ENCODE measurements around the gene PPP1R9B. TPM values are rescaled to one million over a fixed set of nuclear protein-coding genes. Genes with fewer than 3 reads are reported as not detected.

The PPP1R9B gene
- total RNA-seq, 1 experiment from 2014 or later = 23.0 TPM

DNA sequence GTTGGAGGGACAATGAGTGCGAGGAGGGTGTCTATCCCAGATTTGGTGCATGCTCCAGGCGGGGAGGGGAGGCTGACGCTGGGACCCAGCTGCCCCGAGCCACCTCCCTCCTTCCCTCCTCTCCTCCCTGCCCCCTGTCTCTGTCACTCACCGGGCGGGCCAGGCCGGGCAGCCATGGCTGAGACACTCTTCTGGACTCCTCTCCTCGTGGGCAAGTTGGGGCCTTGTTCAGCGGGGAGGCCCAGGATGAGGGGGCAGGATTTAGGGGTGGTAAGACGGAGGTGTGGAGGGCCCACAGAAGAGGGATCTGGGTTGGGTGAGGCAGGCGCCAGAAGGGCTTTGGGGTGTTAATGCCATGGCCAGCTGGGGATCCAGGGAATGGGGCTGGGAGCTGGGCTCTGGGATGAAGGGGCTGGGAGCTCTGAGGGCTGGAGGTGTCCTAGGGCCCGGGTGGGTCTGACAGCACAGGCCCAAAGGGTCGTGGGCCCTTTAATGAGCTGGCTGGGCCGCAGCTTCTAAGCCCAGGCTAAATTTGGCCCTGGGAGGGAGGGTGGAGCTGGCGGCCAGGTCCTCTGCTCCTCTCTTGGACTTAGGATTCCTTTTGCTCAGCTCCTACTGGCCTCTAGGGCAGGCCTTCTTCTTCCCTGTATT is 15.5 kb upstream of the PPP1R9B start, which contains the start of gene SGCA:
Gene SGCA, plus strand, starts transcription at position 139 of the 651 bp plus-strand sequence. Its CDS starts 36 bp downstream, at position 175.
- Histone ChIP-seq H2BK120ac (ENCODE audit: low read depth, low read length, poor library complexity, severe bottlenecking) (no peak within 1 kb of the TSS), H2AFZ (ENCODE audit: low read length) (no peak within 1 kb of the TSS), H3K9me3 (ENCODE audit: control insufficient read depth, low read depth, low read length) (no peaks in the 10 kb centered on the region), H3K56ac (ENCODE audit: insufficient read length, low read depth, low read length) (no peak within 1 kb of the TSS), H2BK5ac (ENCODE audit: insufficient read length, low read length) (no peak within 1 kb of the TSS), H3K4me1 (ENCODE audit: insufficient read depth, low read length) (peaks cover 3% of the 10 kb centered on the region; the same call in 1 of the 2 replicates), H4K5ac (ENCODE audit: insufficient read length, low read depth, low read length) (no peak within 1 kb of the TSS), H4K20me1 (ENCODE audit: control insufficient read depth, insufficient read depth, insufficient read length) (no peaks in the 10 kb centered on the region), H4K8ac (replicated peaks; ENCODE audit: insufficient read length, low read depth, low read length) (no peak within 1 kb of the TSS), H3K9ac (ENCODE audit: extremely low read depth, insufficient read length, low read length) (no peak within 1 kb of the TSS), H3K23ac (ENCODE audit: insufficient read length, low read depth, low read length) (no peak within 1 kb of the TSS), H3K4ac (ENCODE audit: low read depth, low read length) (no peak within 1 kb of the TSS), H2BK12ac (ENCODE audit: insufficient read length, low read depth, low read length) (no peak within 1 kb of the TSS), H3K23me2 (ENCODE audit: insufficient read length, low read depth, low read length, poor library complexity, severe bottlenecking) (peaks cover 9% of the 10 kb centered on the region), H3K14ac (ENCODE audit: insufficient read depth, low read length) (no peak within 1 kb of the TSS), H4K91ac (ENCODE audit: insufficient read length, low read depth, low read length) (no peak within 1 kb of the TSS), H3K79me2 (ENCODE audit: insufficient read depth, low read length) (no peaks in the 10 kb centered on the region), H3K27ac (ENCODE audit: insufficient read length, low read depth, low read length) (no peak within 1 kb of the TSS), H3K27me3 (ENCODE audit: insufficient read depth, low read length) (no peaks in the 10 kb centered on the region; the same call in 1 of the 2 replicates), H2BK15ac (ENCODE audit: low read depth, low read length) (no peak within 1 kb of the TSS), H3K4me2 (ENCODE audit: insufficient read depth, insufficient read length, low read length) (no peak within 1 kb of the TSS), H3K79me1 (ENCODE audit: insufficient read depth, low read depth, low read length, poor library complexity, severe bottlenecking) (no peaks in the 10 kb centered on the region), H3K18ac (ENCODE audit: insufficient read length, low read depth, low read length) (no peak within 1 kb of the TSS), H2AK5ac (ENCODE audit: insufficient read length, low read length) (no peak within 1 kb of the TSS), H3T11ph (ENCODE audit: low read length) (no peak within 1 kb of the TSS), H2BK20ac (ENCODE audit: low read depth, low read length, poor library complexity, severe bottlenecking) (no peak within 1 kb of the TSS)
- WGBS (ENCODE audit: extremely low coverage, insufficient read length, low lambda C conversion rate) = no CpG with 5 or more reads among the region's 15 CpGs
- H3K36me3 Mint-ChIP-seq (ENCODE audit: insufficient read depth in 1 of 3, low read depth in 3 of 3) = no peaks in the 10 kb centered on the region
- TF ChIP-seq, protein P1, sequence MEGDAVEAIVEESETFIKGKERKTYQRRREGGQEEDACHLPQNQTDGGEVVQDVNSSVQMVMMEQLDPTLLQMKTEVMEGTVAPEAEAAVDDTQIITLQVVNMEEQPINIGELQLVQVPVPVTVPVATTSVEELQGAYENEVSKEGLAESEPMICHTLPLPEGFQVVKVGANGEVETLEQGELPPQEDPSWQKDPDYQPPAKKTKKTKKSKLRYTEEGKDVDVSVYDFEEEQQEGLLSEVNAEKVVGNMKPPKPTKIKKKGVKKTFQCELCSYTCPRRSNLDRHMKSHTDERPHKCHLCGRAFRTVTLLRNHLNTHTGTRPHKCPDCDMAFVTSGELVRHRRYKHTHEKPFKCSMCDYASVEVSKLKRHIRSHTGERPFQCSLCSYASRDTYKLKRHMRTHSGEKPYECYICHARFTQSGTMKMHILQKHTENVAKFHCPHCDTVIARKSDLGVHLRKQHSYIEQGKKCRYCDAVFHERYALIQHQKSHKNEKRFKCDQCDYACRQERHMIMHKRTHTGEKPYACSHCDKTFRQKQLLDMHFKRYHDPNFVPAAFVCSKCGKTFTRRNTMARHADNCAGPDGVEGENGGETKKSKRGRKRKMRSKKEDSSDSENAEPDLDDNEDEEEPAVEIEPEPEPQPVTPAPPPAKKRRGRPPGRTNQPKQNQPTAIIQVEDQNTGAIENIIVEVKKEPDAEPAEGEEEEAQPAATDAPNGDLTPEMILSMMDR (conservative IDR thresholded peaks at IDR 0.05) = no peak
- H3K27ac Mint-ChIP-seq = peak within 1 kb of the TSS; percentile 5 to 47 (median 45); a peak in 3 of 7 replicates
- H3K27me3 Mint-ChIP-seq (ENCODE audit: low read depth) = peaks cover 18% of the 10 kb centered on the region
- no peaks in the 10 kb centered on the region; a peak in 1 of 5 replicates for H3K9me3 Mint-ChIP-seq
- peaks cover 18 to 51% of the 10 kb centered on the region in 2 experiments for H3K4me1 Mint-ChIP-seq
- DNase-seq = no peak
- H3K4me3 Mint-ChIP-seq = no peak within 1 kb of the TSS; a peak in 1 of 5 replicates
